HL-60 (cell line): ENCODE data around the gene SSTR5.

ENCODE experiments used
- DNase-seq, 2 experiments: peaks; one replicate each; pipeline ENCODE4 v3.0.0-alpha.2; 2010 to 2020; ENCODE audit warnings: low read depth in 1 of 2, low spot score in 1 of 2
- H3K27ac ChIP-seq: fragments of 250-450 bp; sonication (Bioruptor Pico); replicated peaks from 2 replicates; pipeline ENCODE4 v1.5.1; 2020; ENCODE audit warnings: mild to moderate bottlenecking, moderate library complexity
- H3K27me3 ChIP-seq: fragments of 250-450 bp; sonication (Bioruptor Pico); 2 replicates; pipeline ENCODE4 v1.5.1; 2021; ENCODE audit warnings: mild to moderate bottlenecking, moderate library complexity; ENCODE audit not compliant: insufficient read depth, poor library complexity, severe bottlenecking
- H3K4me3 ChIP-seq: replicated peaks from 2 replicates; pipeline ENCODE4 v1.5.1; 2011; ENCODE audit warnings: mild to moderate bottlenecking, control low read depth, low read length; ENCODE audit not compliant: insufficient read depth
- CTCF ChIP-seq: IDR thresholded peaks from one replicate; pipeline ENCODE4 v1.5.1; 2011; ENCODE audit warnings: low read length, control low read depth, inconsistent platforms; ENCODE audit not compliant: insufficient read depth
- GABPA ChIP-seq: IDR thresholded peaks from 2 replicates; pipeline ENCODE4 v1.6.1; 2012; ENCODE audit warnings: low read depth
- POLR2AphosphoS5 ChIP-seq: IDR thresholded peaks from 2 replicates; pipeline ENCODE4 v1.6.1; 2012; ENCODE audit warnings: low read depth
- REST ChIP-seq: IDR thresholded peaks from 2 replicates; pipeline ENCODE4 v1.6.1; 2012; ENCODE audit warnings: low read depth; ENCODE audit not compliant: insufficient replicate concordance
- SPI1 ChIP-seq: IDR thresholded peaks from 2 replicates; pipeline ENCODE4 v1.6.1; 2012; ENCODE audit warnings: low read depth, mild to moderate bottlenecking, borderline replicate concordance

Gene SSTR5

GRCh38 chr16:1070084-1070863, 2.3 kb upstream of the SSTR5 start:
- no peak for DNase-seq
- H3K27ac ChIP-seq: no peak overlapping the region
- peaks cover 32% of the 10 kb centered on the region for H3K27me3 ChIP-seq
- TF ChIP-seq SPI1 (no peak), CTCF (no peak), POLR2AphosphoS5 (no peak), REST (no peak), GABPA (no peak)
- H3K4me3 ChIP-seq: no peak overlapping the region

GRCh38 chr16:1070864-1071408, 1.6 kb upstream of the SSTR5 start:
- Histone ChIP-seq H3K4me3 (no peak overlapping the region), H3K27me3 (peaks cover 25% of the 10 kb centered on the region), H3K27ac (no peak overlapping the region)
- DNase-seq: no peak
- TF ChIP-seq POLR2AphosphoS5 (no peak), SPI1 (no peak)

- H3K27me3 ChIP-seq: peaks cover 24% of the 10 kb centered on the region
- no peak for DNase-seq
- TF ChIP-seq SPI1 (no peak), GABPA (no peak), CTCF (no peak), REST (no peak), POLR2AphosphoS5 (no peak)
- H3K4me3 ChIP-seq: no peak overlapping the region
- no peak overlapping the region for H3K27ac ChIP-seq
These were observed 854 bp upstream of the SSTR5 start for GRCh38 chr16:1071561-1072225.

- H3K27me3 ChIP-seq: peaks cover 29% of the 10 kb centered on the region
- DNase-seq: no peak
- no peak overlapping the region for H3K27ac ChIP-seq
- TF ChIP-seq REST (no peak), GABPA (no peak), POLR2AphosphoS5 (no peak), SPI1 (no peak), CTCF (no peak)
- no peak overlapping the region for H3K4me3 ChIP-seq
These were observed 663 bp downstream of the SSTR5 start for GRCh38 chr16:1073262-1073558.
